RWPE2 (cell line): ENCODE data around the gene DYNLT2.

Experiments used
- ATAC-seq: fragments of 200-7000 bp; cut with Tn5 transposase; 3 replicates; pipeline ENCODE4 v1.9.1; 2021; ENCODE audit warnings: low read depth
- DNase-seq: peaks from one replicate; pipeline ENCODE4 v3.0.0-alpha.2; 2020; ENCODE audit warnings: low spot score
- H3K27ac ChIP-seq: fragments of 450-650 bp; 2 replicates; pipeline ENCODE4 v1.5.1; 2017; ENCODE audit warnings: mild to moderate bottlenecking; ENCODE audit not compliant: poor library complexity, severe bottlenecking
- H3K27me3 ChIP-seq: fragments of 250-450 bp; sonication (Bioruptor Pico); 2 replicates; pipeline ENCODE4 v1.5.1; 2021; ENCODE audit warnings: mild to moderate bottlenecking, moderate library complexity; ENCODE audit not compliant: insufficient read depth, poor library complexity, severe bottlenecking
- H3K36me3 ChIP-seq: fragments of 250-450 bp; sonication (Bioruptor Pico); 2 replicates; pipeline ENCODE4 v1.5.1; 2020; ENCODE audit warnings: low read depth, mild to moderate bottlenecking, moderate library complexity
- H3K4me1 ChIP-seq: fragments of 250-450 bp; sonication (Bioruptor Pico); 2 replicates; pipeline ENCODE4 v1.5.1; 2021; ENCODE audit warnings: mild to moderate bottlenecking, moderate library complexity; ENCODE audit not compliant: insufficient read depth, poor library complexity, severe bottlenecking
- H3K4me3 ChIP-seq: fragments of 250-450 bp; sonication (Bioruptor Pico); 2 replicates; pipeline ENCODE4 v1.5.1; 2021; ENCODE audit warnings: mild to moderate bottlenecking, moderate library complexity; ENCODE audit not compliant: severe bottlenecking
- H3K9me3 ChIP-seq: fragments of 250-450 bp; sonication (Bioruptor Pico); 2 replicates; pipeline ENCODE4 v1.5.1; 2021; ENCODE audit warnings: mild to moderate bottlenecking, moderate library complexity; ENCODE audit not compliant: severe bottlenecking
- TF ChIP-seq, protein P1 (sequence below): fragments of 450-650 bp; IDR thresholded peaks from one replicate; pipeline ENCODE4 v1.5.1; 2017; ENCODE audit warnings: mild to moderate bottlenecking, moderate library complexity; ENCODE audit not compliant: poor library complexity, severe bottlenecking

DYNLT2 gene

DNA sequence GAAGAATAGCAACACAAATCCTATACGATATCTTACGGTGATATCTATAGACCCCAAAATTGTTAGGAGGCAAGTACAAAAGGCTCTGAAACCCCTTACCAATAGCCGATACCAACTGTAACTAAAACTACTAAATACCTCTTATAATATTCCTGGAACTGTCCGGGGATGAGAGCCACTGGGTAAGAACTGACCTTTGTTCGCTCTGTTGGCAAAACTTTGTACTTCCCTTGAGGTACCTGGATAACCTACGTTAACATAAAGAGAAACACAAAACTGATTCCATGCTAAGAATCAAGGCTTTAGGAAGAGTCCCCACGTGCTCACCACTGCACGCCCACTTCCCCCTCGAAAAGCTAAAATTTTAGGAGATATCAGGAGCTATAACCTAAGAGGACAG is 36.8 kb downstream of the DYNLT2 start:
- ATAC-seq (no peak), DNase-seq (no peak)
- Histone ChIP-seq H3K4me3 (no peak overlapping the region), H3K4me1 (no peaks in the 10 kb centered on the region), H3K36me3 (peaks cover 93% of the 10 kb centered on the region), H3K27ac (no peak overlapping the region), H3K27me3 (no peaks in the 10 kb centered on the region), H3K9me3 (no peaks in the 10 kb centered on the region)
- TF ChIP-seq, protein P1, sequence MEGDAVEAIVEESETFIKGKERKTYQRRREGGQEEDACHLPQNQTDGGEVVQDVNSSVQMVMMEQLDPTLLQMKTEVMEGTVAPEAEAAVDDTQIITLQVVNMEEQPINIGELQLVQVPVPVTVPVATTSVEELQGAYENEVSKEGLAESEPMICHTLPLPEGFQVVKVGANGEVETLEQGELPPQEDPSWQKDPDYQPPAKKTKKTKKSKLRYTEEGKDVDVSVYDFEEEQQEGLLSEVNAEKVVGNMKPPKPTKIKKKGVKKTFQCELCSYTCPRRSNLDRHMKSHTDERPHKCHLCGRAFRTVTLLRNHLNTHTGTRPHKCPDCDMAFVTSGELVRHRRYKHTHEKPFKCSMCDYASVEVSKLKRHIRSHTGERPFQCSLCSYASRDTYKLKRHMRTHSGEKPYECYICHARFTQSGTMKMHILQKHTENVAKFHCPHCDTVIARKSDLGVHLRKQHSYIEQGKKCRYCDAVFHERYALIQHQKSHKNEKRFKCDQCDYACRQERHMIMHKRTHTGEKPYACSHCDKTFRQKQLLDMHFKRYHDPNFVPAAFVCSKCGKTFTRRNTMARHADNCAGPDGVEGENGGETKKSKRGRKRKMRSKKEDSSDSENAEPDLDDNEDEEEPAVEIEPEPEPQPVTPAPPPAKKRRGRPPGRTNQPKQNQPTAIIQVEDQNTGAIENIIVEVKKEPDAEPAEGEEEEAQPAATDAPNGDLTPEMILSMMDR, result no peak

DNA sequence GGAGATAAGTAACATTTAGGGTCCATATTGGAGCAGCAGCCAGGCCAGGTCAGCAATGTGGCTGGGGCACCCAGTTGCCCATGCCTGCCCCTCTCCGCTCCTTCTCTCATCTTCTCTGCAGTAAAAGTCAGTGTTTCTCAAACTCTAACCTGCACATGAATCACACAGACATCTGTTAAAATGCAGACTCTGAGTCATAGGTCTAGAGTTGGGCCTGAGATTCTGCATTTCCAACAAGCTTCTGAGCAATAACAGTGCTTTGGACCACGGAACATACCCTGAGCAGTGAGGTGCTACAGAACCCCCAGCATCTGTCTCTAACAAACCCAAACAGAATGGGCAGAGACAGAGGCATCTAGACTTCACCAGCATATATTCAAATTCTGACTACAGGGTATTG is 37.2 kb downstream of the DYNLT2 start:
- Histone ChIP-seq H3K4me1 (no peaks in the 10 kb centered on the region), H3K27me3 (no peaks in the 10 kb centered on the region), H3K36me3 (peaks cover 92% of the 10 kb centered on the region), H3K4me3 (no peak overlapping the region), H3K27ac (no peak overlapping the region), H3K9me3 (no peaks in the 10 kb centered on the region)
- no peak for ATAC-seq
- no peak for DNase-seq
- TF ChIP-seq, protein P1, result no peak

DNA sequence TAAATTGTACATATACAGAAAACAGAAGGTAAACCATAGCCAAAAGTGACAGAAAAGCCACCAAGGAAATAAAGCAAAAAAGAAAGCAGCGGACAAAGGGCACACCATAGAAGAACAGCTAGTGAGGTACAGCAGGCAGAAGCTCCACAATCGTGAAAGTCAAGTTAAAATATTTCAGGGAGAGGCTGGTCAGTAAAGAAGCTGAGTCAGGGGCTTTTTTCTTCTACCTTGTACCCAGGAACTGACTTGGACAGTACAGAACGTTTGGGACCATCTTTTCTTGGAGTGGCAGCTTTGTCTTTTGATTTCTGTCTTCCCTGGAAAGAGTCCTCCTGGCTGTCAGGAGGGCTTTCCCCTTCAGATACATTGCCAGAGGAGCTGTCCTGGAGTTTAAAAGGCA is 41.4 kb downstream of the DYNLT2 start:
- DNase-seq (no peak), ATAC-seq (no peak)
- no peaks in the 10 kb centered on the region for H3K9me3 ChIP-seq
- no peak overlapping the region for H3K27ac ChIP-seq
- peaks cover 72% of the 10 kb centered on the region for H3K36me3 ChIP-seq
- no peaks in the 10 kb centered on the region for H3K4me1 ChIP-seq
- TF ChIP-seq, protein P1, result no peak
- H3K4me3 ChIP-seq, result no peak overlapping the region
- H3K27me3 ChIP-seq, result no peaks in the 10 kb centered on the region

DNA sequence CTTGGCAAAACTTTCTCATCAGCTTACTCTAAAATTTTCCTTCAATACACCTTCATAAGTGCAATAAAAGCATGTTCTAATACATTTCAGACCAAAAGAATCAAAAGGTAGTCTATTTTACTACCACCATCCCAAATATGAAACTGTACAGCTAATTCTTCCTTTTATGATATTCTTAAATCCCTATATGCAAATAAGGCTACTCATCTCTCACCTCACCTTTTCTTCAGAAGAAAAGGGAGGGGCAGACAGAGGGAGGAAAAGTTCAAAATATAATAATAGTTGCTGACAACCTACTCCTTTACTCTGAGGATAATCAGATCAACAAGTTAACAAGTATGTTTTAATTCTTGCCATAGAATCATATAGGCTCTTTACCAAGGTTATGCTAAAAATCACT is 42.1 kb downstream of the DYNLT2 start:
- Histone ChIP-seq H3K36me3 (peaks cover 72% of the 10 kb centered on the region), H3K9me3 (no peaks in the 10 kb centered on the region), H3K4me3 (no peak overlapping the region), H3K27me3 (no peaks in the 10 kb centered on the region), H3K4me1 (peaks cover 3% of the 10 kb centered on the region), H3K27ac (no peak overlapping the region)
- ATAC-seq, result no peak
- DNase-seq, result no peak
- TF ChIP-seq, protein P1, result no peak

DNA sequence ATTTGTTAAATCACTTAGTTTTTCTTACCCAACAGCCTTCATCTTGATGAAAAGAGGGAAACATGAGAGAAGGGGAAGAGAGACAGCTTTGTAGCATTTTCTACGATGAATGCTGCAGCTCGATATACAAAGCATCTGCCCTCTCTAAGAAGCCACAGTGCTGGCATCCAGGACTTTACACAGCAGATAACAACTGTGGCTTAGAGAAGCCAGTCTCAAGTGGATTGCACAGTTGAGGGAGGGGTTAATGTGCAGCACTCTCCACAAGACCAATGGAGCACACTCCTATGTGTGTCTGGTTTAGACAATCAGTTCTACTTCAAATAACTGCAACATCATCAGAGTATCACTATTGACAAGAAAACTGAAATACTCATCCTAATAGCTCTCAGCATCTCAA is 43.6 kb downstream of the DYNLT2 start:
- ATAC-seq (no peak), DNase-seq (no peak)
- TF ChIP-seq, protein P1, result no peak
- H3K4me1 ChIP-seq, result peaks cover 15% of the 10 kb centered on the region
- no peaks in the 10 kb centered on the region for H3K9me3 ChIP-seq
- H3K36me3 ChIP-seq, result peaks cover 76% of the 10 kb centered on the region
- H3K27ac ChIP-seq, result no peak overlapping the region
- H3K27me3 ChIP-seq, result no peaks in the 10 kb centered on the region
- H3K4me3 ChIP-seq, result no peak overlapping the region
